Prostate gland (tissue), 2 donors: ENCODE data around the gene LRRC74A. TPM values are rescaled to one million over a fixed set of nuclear protein-coding genes. Genes with fewer than 3 reads are reported as not detected.

Experiments
- DNase-seq: peaks from one replicate; pipeline ENCODE4 v3.0.0-alpha.2; 2019; ENCODE audit warnings: low spot score
- H3K27ac ChIP-seq, 2 donors: fragments of 200-600 bp; sonication (generic); 2 replicates each; pipeline ENCODE4 v1.5.1; 2017 to 2019
- H3K27me3 ChIP-seq: fragments of 200-600 bp; sonication (generic); replicated peaks from 2 replicates; pipeline ENCODE4 v1.5.1; 2019; ENCODE audit not compliant: insufficient read depth
- H3K36me3 ChIP-seq, 2 donors: fragments of 200-600 bp; sonication (generic); 1 replicate in 1 of 2; 2 replicates in 1 of 2; pipeline versions ENCODE4 v1.5.1 to v1.8.1; 2017 to 2019
- H3K4me1 ChIP-seq: fragments of 200-600 bp; sonication (generic); replicated peaks from 2 replicates; pipeline ENCODE4 v1.5.1; 2019
- H3K4me3 ChIP-seq, 2 donors: fragments of 200-600 bp; sonication (generic); 2 replicates each; pipeline ENCODE4 v1.5.1; 2017 to 2019
- H3K9me3 ChIP-seq: fragments of 200-600 bp; sonication (generic); 2 replicates; pipeline ENCODE4 v1.5.1; 2017
- POLR2A ChIP-seq: fragments of 450-650 bp; IDR thresholded peaks from one replicate; pipeline ENCODE4 v1.6.1; 2016; ENCODE audit warnings: antibody characterized with exemption, mild to moderate bottlenecking
- POLR2AphosphoS5 ChIP-seq: sonication (generic); formaldehyde crosslinking; IDR thresholded peaks from one replicate; pipeline ENCODE4 v1.6.1; 2017; ENCODE audit warnings: antibody characterized with exemption
- WGBS: methylation state at CpG from one replicate; pipeline ENCODE4 v1.1.5; 2018; 5-methylcytosine and 5-hydroxymethylcytosine counted together
- intact Hi-C: fragments of 100-400 bp; cut with DNase I; formaldehyde crosslinking; loops from one replicate; pipeline ENCODE4 v1.14.2; 2022
- total RNA-seq, 2 donors: library from RNA; depleted of rRNA; stranded (reverse); fragments of >200 nt; gene quantifications; one replicate each; pipeline ENCODE4 v1.1.0, GENCODE V29; 2016
- TF ChIP-seq, protein P1 (sequence below), 4 experiments: fragments of 200-600 bp in 2 of 4; fragments of 450-650 bp in 2 of 4; sonication (generic) in 2 of 4; IDR thresholded peaks; 1 replicate in 3 of 4; 2 replicates in 1 of 4; pipeline ENCODE4 v1.5.1; 2016 to 2019; ENCODE audit warnings: antibody characterized with exemption in 4 of 4, mild to moderate bottlenecking in 2 of 4, moderate library complexity in 2 of 4

Gene LRRC74A
- total RNA-seq, 2 donors from 2014 or later, result 6.0 TPM; not detected in 1

DNA sequence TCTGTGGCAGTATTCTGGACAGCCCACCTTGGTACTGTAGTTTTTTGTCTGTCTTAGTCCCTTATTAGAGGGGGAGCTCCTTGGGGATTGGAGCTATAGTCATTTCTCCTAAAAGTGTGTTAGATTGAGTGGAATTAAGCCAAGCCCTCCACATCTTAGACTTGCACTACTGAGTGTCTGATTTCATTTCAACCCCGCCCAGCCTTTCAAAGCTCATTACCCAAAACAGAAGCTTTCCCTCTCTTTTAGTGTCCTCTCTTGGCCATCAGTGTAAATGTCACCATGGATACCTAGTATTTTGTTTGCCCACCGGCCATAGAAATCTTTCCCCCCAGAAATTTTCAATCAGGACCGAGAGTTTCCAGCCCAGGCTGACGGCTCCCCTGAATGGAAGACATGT, 74.5 kb downstream of the LRRC74A start:
- Histone ChIP-seq H3K36me3 (no peaks in the 10 kb centered on the region), H3K9me3 (no peaks in the 10 kb centered on the region), H3K27me3 (no peaks in the 10 kb centered on the region), H3K4me1 (peaks cover 26% of the 10 kb centered on the region), H3K27ac (peak overlapping the region; percentile 56 to 74), H3K4me3 (no peak overlapping the region)
- DNase-seq, result no peak
- 27% methylated on average over 4 of the region's 4 CpGs for WGBS
- intact Hi-C loops, result no loop called here
- TF ChIP-seq POLR2AphosphoS5, result no peak
- TF ChIP-seq POLR2A, result no peak
- TF ChIP-seq, protein P1, sequence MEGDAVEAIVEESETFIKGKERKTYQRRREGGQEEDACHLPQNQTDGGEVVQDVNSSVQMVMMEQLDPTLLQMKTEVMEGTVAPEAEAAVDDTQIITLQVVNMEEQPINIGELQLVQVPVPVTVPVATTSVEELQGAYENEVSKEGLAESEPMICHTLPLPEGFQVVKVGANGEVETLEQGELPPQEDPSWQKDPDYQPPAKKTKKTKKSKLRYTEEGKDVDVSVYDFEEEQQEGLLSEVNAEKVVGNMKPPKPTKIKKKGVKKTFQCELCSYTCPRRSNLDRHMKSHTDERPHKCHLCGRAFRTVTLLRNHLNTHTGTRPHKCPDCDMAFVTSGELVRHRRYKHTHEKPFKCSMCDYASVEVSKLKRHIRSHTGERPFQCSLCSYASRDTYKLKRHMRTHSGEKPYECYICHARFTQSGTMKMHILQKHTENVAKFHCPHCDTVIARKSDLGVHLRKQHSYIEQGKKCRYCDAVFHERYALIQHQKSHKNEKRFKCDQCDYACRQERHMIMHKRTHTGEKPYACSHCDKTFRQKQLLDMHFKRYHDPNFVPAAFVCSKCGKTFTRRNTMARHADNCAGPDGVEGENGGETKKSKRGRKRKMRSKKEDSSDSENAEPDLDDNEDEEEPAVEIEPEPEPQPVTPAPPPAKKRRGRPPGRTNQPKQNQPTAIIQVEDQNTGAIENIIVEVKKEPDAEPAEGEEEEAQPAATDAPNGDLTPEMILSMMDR (IDR thresholded peaks at IDR 0.05), result no peak

GRCh38 chr14:76901171-76902055, 75.2 kb downstream of the LRRC74A start:
- H3K4me3 ChIP-seq, result no peak overlapping the region
- H3K9me3 ChIP-seq, result no peaks in the 10 kb centered on the region
- no peaks in the 10 kb centered on the region for H3K36me3 ChIP-seq
- H3K27ac ChIP-seq, result peak overlapping the region; percentile 56 to 74
- peak; percentile 83 for DNase-seq
- H3K4me1 ChIP-seq, result peaks cover 27% of the 10 kb centered on the region
- WGBS, result 29% methylated on average over 6 of the region's 6 CpGs
- TF ChIP-seq POLR2A (no peak), POLR2AphosphoS5 (peak; percentile 90)
- TF ChIP-seq, protein P1 (IDR thresholded peaks at IDR 0.05), result no peak
- intact Hi-C loops, result no loop called here
- no peaks in the 10 kb centered on the region for H3K27me3 ChIP-seq

DNA sequence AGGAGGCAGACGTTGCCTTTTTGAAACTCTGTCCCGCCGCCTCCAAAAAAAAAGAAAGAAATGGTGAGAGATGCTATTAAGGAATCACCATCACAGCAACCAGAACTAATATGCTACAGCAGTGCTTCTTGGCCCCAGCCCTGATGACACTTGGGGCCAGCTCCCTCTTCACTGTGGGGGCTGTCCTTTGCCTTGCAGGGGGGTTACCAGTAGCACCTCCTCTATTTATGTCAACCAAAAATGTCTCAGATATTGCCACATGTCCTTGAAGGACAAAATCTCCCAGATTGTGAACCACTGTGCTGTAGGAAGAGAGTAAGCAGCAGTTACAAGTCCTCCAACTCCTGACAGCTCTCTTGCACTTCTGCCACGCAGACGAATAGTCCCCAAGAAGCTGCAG, 76.4 kb downstream of the LRRC74A start:
- intact Hi-C loops, result no loop called here
- Histone ChIP-seq H3K9me3 (no peaks in the 10 kb centered on the region), H3K27me3 (no peaks in the 10 kb centered on the region), H3K27ac (peak overlapping the region; percentile 56 to 74), H3K4me3 (no peak overlapping the region), H3K36me3 (no peaks in the 10 kb centered on the region), H3K4me1 (peaks cover 27% of the 10 kb centered on the region)
- no peak for DNase-seq
- 53% methylated on average over 5 of the region's 5 CpGs for WGBS
- TF ChIP-seq POLR2AphosphoS5, result no peak

GRCh38 chr14:76904100-76904739, 78.0 kb downstream of the LRRC74A start:
- no peak for DNase-seq
- intact Hi-C loops, result no loop called here
- Histone ChIP-seq H3K4me3 (no peak overlapping the region), H3K9me3 (no peaks in the 10 kb centered on the region), H3K4me1 (peaks cover 27% of the 10 kb centered on the region), H3K27me3 (no peaks in the 10 kb centered on the region), H3K27ac (peak overlapping the region; percentile 27 to 74), H3K36me3 (no peaks in the 10 kb centered on the region)
- TF ChIP-seq POLR2A, result no peak
- TF ChIP-seq, protein P1 (IDR thresholded peaks at IDR 0.05), result no peak
- no peak for TF ChIP-seq POLR2AphosphoS5
- WGBS, result 59% methylated on average over 19 of the region's 19 CpGs

DNA sequence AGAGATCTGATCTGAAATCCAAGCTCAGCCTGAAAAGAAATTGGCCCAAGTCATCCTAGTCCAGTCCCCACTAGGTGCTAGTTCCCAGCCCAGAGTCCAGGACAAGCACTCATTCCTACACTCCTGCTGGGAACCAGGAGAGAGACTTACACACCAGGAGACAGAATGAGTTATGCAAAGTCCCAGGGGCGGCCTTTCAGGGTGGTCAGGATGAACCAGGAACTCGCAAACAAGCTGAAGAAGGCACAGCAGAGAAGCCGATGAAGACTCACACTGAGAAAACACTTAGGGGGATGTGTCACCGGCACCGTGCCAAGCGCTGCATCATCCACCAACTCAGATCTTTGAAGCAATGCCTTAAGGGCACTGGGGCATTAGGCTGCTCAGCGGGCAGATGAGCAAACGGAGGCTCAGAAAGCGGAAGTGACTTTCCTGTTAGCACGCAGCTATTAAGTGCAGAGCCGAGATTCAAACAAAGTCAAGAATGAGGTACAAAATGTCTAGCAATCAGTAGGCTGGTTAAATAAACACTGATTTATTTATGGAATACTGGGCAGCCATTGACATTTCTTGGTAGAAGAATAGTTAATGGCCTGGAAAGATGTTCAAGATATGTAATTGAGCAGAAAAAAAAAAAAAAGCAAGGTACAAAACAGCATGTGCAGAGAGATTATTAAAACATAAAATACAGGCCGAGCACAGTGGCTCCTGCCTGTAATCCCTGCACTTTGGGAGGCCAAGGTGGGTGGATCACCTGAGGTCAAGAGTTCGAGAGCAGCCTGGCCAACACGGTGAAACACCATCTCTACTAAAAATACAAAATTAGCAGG, 78.7 kb downstream of the LRRC74A start:
- intact Hi-C loops, result no loop called here
- peak overlapping the region; percentile 27 to 74 for H3K27ac ChIP-seq
- H3K4me1 ChIP-seq, result peaks cover 27% of the 10 kb centered on the region
- no peaks in the 10 kb centered on the region for H3K9me3 ChIP-seq
- no peaks in the 10 kb centered on the region for H3K27me3 ChIP-seq
- 22% methylated on average over 14 of the region's 14 CpGs for WGBS
- peak; percentile 89 for TF ChIP-seq POLR2AphosphoS5
- TF ChIP-seq, protein P1 (IDR thresholded peaks at IDR 0.05), result no peak
- no peak overlapping the region for H3K4me3 ChIP-seq
- DNase-seq, result peak; percentile 69
- H3K36me3 ChIP-seq, result no peaks in the 10 kb centered on the region
